ENCODE data around the gene GPR33.

DNA sequence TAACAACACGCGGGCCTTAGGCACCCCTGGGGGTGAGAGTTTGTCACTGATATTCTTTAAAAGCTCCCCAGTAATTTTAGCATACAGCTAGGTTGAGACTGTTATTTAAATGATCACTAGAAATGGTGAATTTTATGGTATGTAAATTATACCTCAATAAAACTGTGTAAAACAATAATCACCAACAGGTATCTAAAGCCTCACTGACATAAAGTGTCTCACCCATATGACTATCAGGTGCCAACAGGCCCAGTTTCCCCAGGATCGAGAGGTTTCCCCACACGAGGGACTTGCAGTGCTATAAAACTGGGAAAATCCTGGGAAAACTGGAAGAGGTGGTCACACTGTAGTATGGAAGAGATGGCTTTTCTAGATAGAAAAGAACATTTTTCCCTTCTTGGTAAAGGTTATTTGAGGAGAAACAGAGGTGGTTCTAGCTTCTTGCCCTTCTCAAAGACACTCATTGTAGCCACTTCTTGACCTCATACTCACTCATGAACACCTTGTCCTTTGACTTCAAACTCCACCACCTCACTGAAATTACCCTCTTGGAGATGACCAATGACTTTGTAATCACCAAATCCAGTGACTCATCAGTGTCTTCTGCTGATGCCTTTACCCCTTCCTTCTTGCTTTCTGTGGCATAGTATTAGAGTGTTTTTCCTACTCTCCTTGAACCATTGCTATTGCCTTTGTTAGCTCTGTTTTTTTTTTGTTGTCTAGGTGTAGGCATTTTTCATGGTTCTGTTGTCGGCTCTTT is 48.5 kb upstream of the GPR33 start:
- TF ChIP-seq CTCF (conservative IDR thresholded peaks at IDR 0.05; ENCODE audit: low read length) (no peak), EZH2phosphoT487 (IDR thresholded peaks at IDR 0.05; ENCODE audit: borderline replicate concordance, low read depth, low read length) (no peak)

All from OCI-LY7 (cell line).